Stomach (tissue), 4 donors: ENCODE results near the gene GSTM2.

Experiments
- EP300 ChIP-seq: sonication (generic); formaldehyde crosslinking; IDR thresholded peaks from one replicate; pipeline ENCODE4 v1.6.1; 2017; ENCODE audit warnings: antibody characterized with exemption
- POLR2A ChIP-seq, 4 donors: fragments of 450-650 bp; IDR thresholded peaks; one replicate each; pipeline ENCODE4 v1.6.1; 2016; ENCODE audit warnings: antibody characterized with exemption in 4 of 4, control low read depth in 2 of 4, mild to moderate bottlenecking in 1 of 4, moderate library complexity in 1 of 4
- POLR2AphosphoS5 ChIP-seq, 3 donors: sonication (generic); formaldehyde crosslinking; IDR thresholded peaks; one replicate each; pipeline ENCODE4 v1.6.1; 2016; ENCODE audit warnings: antibody characterized with exemption in 3 of 3
- TF ChIP-seq, protein P1 (sequence below), 7 experiments: fragments of 450-650 bp in 4 of 7; fragments of 200-600 bp in 3 of 7; sonication (generic) in 3 of 7; IDR thresholded peaks; one replicate each; pipeline ENCODE4 v1.5.1; 2016 to 2019; ENCODE audit warnings: antibody characterized with exemption in 7 of 7, control low read depth in 2 of 7, mild to moderate bottlenecking in 1 of 7

DNA sequence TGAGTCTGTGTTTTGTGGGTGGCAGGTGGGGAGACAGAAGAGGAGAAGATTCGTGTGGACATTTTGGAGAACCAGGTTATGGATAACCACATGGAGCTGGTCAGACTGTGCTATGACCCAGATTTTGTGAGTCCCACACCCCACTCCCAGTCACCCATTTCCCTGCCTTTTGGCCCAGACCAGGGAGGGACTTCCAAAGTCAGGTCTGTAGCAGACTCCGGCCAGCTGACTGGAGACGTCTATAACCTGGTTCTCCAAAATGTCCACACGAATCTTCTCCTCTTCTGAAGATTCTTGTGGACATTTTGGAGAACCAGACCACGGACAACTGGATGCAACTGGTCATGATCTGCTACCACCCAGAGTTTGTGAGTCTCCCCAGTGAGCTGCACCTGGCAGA lies 45.8 kb downstream of the GSTM2 start:
- TF ChIP-seq POLR2AphosphoS5 (IDR thresholded peaks at IDR 0.05): no peak
- TF ChIP-seq, protein P1, sequence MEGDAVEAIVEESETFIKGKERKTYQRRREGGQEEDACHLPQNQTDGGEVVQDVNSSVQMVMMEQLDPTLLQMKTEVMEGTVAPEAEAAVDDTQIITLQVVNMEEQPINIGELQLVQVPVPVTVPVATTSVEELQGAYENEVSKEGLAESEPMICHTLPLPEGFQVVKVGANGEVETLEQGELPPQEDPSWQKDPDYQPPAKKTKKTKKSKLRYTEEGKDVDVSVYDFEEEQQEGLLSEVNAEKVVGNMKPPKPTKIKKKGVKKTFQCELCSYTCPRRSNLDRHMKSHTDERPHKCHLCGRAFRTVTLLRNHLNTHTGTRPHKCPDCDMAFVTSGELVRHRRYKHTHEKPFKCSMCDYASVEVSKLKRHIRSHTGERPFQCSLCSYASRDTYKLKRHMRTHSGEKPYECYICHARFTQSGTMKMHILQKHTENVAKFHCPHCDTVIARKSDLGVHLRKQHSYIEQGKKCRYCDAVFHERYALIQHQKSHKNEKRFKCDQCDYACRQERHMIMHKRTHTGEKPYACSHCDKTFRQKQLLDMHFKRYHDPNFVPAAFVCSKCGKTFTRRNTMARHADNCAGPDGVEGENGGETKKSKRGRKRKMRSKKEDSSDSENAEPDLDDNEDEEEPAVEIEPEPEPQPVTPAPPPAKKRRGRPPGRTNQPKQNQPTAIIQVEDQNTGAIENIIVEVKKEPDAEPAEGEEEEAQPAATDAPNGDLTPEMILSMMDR (IDR thresholded peaks at IDR 0.05): no peak
- no peak for TF ChIP-seq POLR2A (IDR thresholded peaks at IDR 0.05)
- no peak for TF ChIP-seq EP300
